GM19240 (cell line): Measurements from ENCODE around the gene SIMC1.
"Not testable (repeated sequence)": the region's sequence is repeated elsewhere in the genome, so short reads cannot be mapped to it uniquely, and the experiment has no call there.

ENCODE experiments used
- DNase-seq: peaks from one replicate; pipeline ENCODE4 v3.0.0; 2011; ENCODE audit warnings: low spot score; ENCODE audit not compliant: insufficient read length

Gene SIMC1

DNA sequence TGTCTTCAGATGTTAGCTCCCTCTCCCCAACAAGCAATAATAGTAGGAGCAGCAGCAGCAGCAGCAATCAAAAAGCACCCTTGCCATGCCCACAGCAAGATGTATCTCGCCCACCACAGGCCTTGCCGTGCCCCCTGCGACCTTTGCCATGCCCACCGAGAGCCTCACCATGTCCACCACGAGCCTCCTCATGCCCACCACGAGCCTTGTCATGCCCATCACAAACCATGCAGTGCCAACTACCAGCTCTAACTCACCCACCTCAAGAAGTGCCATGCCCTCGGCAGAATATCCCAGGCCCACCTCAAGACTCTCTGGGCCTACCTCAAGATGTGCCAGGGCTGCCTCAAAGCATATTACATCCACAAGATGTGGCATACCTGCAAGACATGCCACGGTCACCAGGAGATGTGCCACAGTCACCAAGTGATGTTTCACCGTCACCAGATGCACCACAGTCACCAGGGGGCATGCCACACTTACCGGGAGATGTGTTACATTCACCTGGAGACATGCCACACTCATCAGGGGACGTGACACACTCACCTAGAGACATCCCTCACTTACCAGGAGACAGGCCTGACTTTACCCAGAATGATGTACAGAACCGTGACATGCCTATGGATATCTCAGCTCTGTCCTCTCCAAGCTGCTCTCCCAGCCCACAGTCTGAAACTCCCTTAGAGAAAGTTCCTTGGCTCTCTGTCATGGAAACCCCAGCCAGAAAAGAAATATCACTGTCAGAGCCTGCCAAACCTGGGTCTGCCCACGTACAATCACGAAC lies 52.0 kb downstream of the SIMC1 start:
- DNase-seq = not testable (repeated sequence)

DNA sequence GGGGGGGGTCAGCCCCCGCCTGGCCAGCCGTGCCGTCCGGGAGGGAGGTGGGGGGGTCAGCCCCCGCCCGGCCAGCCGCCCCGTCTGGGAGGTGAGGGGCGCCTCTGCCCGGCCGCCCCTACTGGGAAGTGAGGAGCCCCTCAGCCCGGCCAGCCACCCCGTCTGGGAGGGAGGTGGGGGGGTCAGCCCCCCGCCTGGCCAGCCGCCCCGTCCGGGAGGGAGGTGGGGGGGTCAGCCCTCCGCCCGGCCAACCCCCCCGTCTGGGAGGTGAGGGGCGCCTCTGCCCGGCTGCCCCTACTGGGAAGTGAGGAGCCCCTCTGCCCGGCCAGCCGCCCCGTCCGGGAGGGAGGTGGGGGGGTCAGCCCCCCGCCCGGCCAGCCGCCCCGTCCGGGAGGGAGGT lies 67.1 kb downstream of the SIMC1 start:
- not testable (repeated sequence) for DNase-seq

DNA sequence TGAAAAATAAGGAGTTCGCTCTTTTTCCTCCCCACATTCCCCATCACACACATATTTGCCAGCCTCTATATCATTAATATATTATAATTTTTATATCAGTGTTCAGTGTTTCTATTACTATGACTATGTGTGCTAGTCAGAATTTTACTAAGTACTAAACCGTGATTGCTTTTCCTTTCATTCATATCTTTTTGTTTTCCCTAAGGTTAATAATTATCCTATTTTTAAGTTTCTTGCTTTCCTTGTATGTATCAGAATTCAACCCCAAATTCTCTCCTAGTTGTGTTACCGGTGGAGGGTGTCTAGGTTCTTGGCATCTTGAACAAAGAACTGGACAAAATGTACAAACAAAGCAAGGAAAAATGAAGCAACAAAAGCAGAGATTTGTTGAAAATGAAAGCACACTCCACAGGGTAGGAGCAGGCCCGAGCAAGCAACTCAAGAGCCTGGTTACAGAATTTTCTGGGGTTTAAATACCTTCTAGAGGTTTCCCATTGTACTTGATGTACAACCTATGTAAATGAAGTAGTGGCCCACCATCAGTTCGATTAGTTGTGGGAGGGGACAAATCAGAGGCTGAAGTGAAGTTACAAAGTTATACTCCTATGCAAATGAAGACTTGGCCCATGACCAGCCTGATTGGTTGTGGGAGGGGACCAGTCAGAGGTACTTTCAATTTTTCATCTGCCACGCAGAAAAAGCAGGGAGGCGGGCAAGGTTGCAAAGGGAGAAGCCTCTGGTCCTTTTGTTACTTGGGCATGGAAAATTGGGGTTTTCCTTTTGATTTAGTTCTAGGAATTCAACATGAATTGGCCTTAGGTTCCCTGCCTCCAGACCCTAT lies 79.5 kb downstream of the SIMC1 start:
- no peak for DNase-seq

DNA sequence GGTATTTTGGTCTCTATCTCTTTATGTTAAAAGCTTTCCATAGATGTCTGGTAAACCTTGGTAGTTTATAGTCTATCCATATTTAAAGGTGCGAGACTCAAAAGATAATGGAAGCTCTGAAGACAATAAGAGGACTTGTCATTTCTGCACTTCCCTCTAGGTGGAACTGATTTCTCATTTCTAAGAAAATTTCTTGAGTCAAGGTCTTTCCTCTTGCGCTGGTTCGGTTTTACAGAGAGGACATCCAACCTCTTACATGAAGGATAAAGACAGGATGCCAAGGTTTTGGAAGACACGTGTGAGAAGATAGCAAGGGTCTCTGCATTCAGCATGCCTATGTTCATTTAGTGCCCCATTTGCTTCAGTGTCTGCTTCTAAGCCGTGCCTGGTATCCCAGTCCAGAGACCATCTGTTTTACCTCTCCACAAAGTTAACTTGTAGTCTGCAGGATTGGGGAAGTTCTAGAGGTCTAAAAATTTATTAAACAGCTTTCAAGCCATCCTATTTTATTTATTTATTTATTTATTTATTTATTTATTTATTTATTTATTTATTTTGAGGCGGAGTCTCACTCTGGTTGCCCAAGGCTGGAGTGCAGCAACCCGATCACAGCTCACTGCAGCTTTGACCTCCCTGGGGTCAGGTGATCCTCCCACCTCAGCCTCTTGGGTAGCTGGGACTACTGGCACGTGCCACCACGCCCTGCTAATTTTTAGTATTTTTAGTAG lies 81.8 kb downstream of the SIMC1 start:
- no peak for DNase-seq

DNA sequence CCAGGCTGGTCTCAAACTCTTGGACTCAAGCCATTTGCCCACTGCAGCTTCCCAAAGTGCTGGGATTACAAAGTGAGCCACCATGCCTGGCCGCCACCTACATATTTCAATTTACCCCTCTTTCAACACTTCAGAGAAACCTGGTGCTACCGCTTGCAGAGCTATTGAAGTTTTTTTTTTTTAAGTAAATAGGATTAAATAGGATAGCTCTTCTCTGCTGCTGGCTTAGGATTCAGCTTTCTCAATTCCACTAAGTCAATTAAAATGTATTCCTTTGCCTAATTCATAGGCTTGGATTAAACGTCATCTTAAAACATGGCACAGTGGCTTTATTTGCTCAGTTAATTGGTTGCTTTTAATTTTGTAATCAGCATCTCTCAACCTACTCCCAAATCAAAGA lies 82.4 kb downstream of the SIMC1 start:
- DNase-seq = no peak

DNA sequence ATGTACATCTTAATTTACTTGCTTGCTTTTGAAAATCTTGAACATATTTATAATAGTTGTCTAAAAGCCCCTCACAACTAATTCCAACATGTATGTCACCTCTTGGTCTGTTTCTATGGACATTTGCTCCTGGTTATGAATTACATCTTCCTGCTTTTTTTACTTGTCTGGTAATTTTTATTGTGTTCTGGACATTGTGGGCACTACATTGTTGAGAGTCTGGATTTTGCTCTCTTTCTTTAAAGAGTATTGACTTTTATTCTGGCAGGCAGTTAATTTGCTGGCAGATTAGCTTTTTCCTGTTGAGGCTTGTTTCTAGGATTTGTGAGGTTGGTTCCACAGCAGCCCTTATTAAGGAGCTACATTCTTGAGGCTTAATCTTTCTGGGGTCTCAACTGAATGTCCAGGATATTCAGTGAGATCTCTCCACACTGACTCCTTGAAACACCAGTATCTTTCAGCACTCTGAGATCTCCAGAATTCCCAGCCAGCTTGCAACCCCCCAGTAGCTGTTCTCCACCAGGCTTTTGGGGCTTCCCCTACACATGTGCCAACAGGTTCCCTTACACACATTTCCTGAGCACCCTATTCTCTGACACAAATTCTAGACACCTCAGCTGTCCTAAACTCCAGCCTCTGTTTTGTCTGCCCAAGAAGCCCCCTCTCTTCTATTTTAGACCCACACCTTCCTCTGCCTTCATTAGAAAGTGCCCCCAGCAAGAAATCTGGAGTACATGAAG lies 96.0 kb downstream of the SIMC1 start:
- DNase-seq = no peak

DNA sequence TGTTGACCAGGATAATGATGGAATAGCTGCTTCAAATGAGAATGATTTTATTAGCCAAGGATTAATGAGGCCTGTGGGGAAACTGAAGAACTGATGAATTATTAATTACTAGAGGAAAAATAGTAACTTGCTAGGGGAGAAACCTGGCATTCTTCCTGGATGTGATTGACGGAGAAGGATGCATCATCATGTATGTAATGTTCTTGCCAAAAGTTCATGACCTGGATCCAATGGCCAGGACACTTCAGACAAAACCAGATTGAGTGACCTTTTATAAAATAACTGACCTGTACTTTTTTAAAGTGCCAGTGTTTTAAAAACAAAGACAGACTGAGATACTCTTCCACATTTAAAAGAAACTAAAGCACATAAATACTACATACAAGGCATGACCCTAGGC lies 99.7 kb downstream of the SIMC1 start:
- no peak for DNase-seq

DNA sequence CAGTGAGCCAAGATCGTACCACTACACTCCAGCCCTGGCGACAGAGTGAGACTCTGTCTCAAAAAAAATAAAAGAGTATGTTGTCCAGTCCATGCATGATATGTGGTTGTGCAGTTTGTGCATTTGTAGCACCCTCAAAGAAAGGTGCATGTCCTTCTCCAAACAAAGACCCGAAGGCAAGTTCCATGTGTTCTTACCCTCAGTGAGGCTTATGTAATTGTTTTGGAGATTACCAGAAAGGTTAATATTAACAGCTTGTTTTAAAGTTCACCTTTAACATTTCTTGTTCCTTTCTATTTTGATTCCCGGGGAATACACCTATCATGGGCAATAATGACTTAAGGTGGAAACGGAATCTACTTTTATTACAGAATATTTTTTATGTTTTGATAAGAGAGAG lies 101.1 kb downstream of the SIMC1 start:
- no peak for DNase-seq

DNA sequence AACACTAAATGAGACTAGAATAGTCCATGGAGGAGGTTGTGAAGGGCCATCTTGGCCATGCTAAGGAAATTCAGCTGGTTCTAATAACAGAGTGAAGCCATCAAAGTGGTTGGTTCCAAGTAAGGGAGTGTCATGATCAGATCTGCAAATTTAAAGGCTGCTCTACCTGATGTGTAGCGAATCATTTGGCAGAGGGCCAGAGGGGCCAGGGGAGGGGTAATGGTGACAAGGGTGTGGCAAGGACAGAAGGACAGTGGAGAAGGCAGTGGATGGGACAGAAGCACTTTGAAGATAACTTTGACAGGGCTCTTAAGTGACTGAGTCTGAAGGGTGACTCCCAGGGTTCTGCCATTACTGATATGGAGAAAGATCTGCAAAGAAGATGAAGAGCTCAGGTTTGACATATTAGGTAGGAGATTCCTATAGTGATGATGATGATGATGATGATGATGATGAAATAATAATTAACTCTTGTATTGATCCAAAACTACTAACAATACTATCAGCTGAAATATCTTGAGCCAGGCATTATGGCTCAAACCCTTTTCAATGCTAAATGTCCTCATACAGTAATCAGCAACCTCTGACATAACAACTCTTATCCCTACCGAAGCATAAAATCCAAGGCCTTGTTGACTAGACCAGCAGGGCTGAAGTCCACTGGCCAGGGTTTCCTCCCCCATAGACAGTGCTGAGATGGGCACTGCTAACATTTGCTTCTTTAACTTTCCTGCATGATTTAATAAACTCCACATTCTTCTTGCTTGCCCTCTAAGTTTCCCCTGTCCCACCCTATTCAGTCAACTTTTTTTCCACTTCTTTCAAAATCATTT lies 103.3 kb downstream of the SIMC1 start:
- no peak for DNase-seq

DNA sequence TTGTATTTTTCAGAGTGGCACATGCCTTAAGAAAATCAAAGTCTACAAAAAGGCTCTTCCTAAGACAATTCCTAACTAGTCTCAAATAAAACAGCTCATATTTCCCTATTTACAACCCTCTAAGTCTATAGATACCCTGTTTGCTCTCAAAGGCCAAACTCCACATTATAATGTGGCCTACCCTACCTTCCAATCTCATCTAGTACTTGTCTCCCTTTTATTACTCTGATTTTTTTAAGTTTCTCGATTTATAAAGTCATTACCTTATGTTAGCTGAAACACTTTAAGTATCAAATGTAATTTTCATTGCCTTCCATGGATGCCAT lies 103.9 kb downstream of the SIMC1 start:
- no peak for DNase-seq

DNA sequence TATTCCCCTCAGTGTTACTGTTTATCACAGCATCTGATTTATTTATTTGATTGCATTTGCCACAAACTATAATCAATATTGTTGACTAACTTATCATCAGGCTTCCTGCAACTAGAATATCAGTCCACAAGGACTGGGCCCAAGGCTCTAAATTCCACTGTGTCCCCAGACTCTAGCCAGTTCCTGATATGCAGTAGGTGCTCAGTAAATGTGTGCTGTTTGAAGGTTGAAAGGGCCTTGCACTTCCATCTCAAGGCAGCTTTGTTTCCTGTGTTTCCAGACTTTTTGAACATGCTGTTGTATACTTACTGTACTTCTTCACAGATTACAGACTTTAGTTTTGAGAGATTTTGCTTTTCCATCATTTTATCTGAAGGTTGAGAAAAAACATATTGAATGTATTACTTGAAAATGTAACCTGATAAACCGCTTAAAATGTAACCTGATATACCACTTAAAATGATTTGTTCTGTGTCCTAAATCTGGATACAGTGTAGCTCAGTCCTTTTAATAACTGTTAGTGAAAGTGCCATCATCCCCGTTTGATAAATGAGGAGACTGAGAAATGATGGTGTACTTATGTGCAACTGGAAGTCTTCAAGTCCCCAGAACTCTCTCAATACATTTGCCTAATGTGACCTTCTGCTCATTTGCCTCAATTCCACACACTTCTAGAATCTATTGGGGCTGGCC lies 104.7 kb downstream of the SIMC1 start:
- DNase-seq = no peak

DNA sequence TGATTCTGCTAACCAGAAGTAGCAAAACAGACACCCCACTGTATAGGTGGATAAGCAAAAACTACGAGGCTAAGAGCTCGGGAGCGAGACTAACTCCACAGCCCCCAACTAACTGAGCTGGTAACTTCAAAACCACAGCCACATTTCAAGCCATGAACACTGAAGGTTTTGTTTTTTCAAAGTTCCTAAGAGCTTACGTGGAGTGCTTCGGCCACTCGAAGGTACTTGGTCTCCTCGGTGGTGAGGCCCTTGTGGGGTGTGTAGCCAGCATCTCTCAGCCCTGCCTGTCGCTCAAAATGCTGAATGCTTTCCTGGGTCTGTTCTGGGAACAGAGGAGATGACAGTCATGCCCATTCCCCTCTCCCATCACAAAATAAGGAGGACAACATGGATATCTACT lies 112.2 kb downstream of the SIMC1 start:
- DNase-seq = no peak

DNA sequence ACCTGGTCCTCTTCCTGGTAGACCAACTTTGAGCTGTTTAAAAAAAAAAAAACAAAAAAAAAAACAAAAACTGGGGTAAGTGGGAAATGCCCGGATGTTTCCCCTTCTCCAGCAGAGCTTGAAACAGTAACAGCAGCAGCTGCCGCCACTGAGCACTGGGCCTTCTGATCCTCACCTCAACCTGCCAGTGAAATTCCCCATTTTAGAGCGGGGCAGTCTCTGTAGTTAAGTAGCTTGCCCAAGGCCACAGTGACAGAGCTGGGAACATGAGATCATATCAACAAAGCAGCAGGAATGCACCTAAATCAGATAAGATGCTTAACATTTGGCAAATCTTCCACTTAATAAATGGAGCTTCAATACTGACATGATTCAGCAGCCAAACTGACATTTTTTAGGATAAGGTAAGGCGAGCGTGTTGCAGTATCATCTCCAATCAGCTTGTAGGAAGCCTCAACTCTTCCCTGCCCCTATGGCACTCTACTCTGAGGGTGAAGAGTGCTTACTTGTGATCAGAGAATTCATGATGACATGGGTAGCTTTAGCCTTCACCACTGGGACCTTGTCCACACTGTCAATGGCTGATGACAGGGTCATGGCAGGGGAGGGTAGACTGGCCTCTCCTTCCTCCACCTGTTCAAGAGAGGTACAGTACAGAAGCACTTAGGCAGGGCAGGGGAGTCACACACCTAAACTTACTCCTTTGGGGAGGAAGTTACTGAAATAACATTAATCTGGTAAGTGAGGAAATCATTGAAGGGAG lies 114.1 kb downstream of the SIMC1 start:
- DNase-seq = no peak

DNA sequence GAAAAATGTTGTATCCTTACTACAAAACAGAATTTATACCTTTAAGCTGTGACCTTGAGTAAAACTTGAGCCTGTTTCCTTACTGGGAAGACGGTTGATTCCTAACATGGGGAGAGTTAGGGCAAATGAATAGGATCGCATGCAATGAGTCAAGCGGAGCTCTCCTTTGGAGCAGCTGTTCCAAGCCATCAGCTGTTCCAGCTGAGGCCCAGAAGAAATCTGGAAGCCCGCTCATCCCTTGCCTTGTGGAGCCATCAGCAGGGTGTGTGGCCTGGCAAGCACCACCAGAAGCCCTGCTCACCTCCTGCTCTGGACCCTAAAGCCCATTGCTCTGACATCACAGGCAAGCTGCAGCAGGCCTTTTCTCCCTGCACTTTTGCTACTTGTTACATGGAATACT lies 115.3 kb downstream of the SIMC1 start:
- DNase-seq = no peak

DNA sequence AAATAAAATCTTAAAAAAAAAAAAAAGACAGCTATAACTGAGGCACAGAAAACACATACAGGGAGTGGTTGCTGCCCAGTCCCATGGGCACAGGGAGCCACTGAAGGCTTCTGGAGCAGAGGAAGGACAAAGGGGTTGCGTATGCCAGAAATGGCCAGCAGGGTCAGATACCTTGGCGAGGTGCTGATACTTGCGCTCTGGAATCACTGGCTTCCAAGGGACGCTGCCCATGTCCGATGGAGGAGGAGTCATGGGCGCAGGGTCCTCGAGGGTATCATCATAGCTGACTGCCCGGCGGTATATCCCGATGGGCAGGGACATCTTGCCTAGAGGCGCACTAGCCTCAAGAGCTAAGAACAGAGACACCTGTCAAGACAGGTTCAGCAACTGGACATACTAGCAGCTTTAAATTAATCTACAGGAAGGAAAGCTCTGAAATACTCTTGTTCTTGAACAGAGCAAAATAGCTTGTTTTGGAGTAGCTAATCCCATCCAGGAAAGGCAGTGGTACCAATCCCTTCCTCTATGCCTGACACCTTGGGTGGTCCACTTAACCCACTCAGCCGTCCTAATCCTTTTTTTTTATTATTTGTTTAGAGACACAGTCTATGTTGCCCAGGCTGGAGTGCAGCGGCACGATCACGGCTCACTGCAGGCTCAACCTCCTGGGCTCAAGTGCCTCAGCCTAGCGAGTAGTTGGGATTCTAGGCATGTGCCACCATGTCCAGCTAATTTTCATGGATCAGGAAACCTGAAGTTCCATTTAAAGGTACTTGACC lies 117.4 kb downstream of the SIMC1 start:
- no peak for DNase-seq

DNA sequence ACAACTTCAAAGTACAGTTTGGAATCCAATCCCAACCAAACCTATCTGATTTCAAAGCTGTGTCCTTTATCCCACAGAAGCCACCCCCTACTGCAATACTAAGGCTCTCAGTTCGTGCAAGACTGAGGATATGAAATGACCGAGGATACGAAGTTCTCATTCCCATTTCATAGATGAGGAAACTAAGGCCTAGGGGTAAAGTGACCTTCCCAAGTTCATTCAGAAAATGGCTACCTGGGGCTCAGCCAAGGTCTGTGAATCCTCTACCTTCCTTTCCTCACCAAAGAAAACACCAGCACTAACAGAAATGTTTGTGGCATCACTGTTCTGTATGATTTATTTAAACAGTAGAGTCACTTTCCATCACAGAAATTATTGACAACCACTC lies 117.9 kb downstream of the SIMC1 start:
- DNase-seq = no peak

DNA sequence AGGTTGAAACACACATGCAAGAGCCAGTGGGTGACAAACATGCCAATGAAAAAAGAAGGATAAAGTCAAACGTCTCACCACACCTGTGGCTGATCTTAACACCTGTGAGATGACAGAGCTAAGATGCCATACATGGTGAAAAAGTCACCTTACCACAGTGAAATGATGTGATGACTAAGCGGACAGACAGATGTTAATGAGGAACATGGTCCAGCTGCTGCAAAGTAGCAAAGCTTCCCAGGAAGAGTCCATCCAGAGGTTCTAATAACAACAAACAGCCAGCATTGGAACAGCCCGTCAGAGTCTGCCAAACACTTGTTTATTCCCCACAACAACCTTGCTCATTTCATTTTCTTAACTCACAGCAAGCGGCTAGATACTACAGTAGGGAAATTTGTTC lies 121.4 kb downstream of the SIMC1 start:
- no peak for DNase-seq

DNA sequence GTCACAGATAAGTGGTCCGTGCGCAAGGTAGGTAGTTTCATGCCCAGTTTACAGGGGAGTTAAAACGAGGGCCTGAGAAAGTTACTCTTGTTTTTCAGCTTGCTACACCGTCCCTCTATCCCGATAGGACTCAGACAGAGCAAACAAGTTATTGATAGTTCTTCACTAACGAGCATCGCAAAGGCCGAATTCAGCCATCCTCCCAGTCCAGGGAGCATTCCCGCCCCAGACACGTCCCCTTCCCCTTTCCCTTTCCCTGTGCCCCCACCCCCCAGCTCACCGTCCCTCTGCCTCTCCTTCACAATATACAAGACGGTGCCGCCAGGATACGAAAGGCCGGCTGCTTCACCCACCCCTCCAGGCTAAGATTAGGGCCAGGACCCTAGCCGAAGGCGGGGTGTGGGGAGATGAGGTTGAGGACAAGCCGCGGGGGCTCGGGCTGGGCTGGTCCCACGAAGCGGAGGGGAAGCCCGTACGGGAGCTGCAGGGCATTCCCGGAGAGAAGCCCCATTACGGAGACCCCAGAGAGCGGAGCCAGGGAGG lies 122.7 kb downstream of the SIMC1 start:
- DNase-seq = no peak
